HG02759 (cell line): ENCODE data around the gene GPR32.
"Not testable (repeated sequence)": the region's sequence is repeated elsewhere in the genome, so short reads cannot be mapped to it uniquely, and the experiment has no call there.

Source experiments
- ATAC-seq: cut with Tn5 transposase; IDR thresholded peaks from one replicate; pipeline ENCODE4 v1.9.1; 2021; ENCODE audit warnings: mild to moderate bottlenecking, moderate library complexity; ENCODE audit not compliant: unreplicated experiment

The GPR32 gene

DNA sequence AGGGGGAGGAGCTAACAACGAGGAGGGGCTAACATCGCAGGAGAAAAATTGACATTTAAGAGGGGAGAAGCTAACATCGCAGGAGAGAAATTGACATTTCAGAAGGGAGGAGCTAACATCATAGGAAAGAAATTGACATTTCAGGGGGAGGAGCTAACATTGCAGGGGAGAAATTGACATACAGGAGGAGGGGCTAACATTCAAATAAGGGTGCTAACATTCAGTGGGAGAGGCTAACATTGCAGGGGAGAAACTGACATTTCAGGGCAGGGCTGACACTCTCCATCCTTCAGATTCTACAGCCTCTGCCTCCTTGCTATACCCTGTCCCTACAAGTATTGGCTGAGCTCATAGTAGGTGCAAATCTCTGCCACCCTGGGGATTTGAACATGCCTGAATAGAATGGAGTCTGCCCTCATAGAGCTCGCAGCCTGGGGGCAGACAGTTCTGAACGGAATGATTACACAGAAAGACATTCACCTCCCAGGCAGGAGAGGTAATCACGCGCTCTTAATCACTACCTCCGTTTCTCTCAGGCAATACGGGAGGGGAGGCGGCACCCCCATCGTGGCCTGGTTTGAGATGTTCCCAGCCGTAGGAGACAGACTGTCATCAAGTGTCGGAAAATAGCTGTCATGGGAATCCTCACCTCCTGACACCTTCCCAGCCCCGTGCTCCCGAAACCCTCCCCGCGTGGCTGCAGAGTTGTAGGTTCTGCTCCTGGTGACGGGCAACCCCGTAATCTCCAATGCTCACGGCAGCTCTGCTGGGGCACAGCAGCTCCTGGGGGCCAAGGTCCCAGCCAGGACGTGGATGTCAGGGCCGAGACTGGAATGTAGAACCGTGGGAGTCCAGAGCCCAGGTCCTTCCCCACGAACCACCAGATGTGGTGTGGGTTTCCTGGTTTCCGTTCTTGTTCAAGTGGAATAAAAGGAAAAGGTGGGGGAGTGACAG lies 9.5 kb downstream of the GPR32 start:
- no peak for ATAC-seq

DNA sequence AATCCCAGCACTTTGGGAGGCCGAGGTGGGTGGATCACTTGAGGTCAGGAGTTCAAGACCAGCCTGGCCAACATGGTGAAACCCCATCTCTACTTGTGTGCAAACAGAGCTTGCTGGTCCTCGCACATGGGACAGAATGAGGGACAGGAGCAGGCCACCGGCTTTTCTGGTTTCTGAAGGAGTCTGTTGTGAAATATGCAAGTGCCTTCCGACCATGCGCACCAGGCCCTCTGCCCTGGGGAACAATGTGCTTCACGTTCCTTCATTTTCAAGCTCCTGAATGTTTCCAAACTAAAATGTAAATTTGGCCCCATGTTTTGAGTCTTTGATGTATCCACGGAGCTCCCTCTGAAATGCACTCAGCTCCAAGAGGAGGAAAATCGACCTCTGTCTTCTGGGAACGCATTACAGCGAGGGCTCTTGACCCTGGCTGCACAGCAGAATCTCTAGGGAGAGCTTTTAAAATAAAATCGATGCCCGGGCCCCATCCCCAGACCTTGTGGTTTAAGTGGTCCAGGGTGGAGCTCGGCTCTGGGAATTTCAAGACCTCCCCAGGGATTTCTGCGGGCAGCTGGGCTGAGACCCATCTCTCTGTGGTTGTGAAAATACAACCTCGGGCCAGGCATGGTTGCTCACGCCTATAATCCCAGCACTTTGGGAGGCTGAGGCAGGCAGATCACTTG lies 10.6 kb downstream of the GPR32 start:
- ATAC-seq = no peak

DNA sequence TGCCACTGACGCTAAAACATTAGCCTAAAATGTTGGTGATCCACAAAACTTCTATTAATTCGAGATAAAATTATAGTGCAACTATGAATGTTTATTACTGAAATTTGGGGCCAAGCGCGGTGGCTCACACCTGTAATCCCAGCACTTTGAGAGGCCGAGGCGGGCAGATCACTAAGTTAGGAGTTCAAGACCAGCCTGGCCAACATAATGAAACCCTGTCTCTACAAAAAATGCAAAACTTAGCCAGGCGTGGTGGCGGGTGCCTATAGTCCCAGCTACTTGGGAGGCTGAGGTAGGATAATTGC lies 13.5 kb downstream of the GPR32 start:
- ATAC-seq = not testable (repeated sequence)

DNA sequence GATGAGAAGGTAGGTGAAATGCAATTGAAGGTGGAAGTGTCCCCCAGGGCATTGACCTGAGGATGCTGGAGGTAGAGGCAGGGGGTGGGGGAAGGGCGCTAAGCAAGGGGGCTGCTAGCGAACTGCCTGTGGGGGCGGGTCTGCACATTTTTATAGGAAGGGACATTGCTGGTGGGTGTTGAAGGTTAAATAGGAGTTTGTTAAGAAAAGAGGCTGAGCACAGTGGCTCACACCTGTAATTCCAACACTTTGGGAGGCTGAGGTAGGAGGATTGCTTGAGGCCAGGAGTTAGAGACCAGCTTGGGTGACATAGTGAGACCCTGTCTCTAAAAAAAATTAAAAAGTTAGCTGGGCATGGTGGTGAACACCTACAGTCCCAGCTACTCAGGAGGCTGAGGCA lies 14.4 kb downstream of the GPR32 start:
- no peak for ATAC-seq

DNA sequence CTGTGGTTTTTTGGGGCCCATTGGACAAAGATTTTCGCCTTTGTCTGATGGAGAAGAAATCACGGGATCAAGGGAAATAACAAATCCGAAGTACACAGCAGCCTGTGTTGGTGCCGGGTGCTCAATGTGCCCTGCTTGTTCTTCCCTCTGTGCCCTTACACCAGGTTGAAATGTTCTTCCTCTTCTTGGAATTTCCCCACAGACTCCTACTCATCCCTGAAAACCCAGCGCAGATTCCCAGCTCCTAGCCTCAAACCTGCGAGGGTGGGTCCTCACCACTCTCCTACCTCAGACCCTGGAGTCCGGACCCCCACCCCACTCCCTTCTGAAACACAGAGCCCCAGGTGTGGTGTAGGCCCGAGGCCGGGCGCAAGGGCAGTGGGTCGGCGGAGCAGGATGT lies 15.1 kb downstream of the GPR32 start:
- no peak for ATAC-seq

DNA sequence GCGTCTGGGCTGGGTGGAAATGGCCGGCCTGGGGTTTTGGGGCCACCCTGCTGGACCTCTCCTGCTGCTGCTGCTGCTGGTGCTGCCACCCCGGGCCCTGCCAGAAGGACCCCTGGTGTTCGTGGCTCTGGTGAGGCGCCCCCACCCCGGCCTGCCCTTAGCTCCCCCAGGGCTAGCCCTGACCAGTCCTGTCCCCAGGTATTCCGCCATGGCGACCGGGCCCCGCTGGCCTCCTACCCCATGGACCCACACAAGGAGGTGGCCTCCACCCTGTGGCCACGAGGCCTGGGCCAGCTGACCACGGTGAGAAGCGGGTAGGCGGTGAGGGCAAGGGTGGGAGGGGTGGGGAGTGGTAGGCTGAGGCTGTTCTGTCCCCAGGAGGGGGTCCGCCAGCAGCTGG lies 20.1 kb downstream of the GPR32 start, which contains the start of gene ACP4:
Gene ACP4, plus strand, starts transcription at position 20 of the 400 bp plus-strand sequence. Its CDS starts 0 bp downstream, at position 20.
- ATAC-seq = no peak

DNA sequence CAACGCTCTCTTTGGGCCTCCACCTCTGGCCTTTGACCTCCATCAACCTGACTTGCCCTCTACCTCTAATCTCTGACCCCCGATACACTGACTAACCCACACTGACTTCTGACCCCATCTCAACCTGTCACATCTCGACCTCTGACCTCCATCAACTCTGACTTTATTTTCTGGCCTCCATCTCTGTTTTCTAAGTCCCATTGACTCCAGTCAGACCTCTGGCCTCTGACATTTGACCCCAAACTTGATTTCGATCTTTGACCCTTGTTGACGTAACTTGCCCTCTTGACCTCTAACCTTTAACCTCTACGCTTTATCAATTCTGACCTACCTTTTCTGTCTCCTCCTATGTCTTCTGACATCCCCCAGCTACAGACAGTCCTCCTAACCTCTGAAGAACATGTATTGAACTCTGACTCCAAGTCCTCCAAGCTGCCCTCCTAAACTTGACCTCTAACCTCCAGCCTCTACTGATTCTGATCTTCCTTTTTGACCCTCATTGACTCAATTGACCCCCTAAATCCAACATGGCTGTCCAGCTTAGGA lies 20.7 kb downstream of the GPR32 start:
- ATAC-seq = no peak

DNA sequence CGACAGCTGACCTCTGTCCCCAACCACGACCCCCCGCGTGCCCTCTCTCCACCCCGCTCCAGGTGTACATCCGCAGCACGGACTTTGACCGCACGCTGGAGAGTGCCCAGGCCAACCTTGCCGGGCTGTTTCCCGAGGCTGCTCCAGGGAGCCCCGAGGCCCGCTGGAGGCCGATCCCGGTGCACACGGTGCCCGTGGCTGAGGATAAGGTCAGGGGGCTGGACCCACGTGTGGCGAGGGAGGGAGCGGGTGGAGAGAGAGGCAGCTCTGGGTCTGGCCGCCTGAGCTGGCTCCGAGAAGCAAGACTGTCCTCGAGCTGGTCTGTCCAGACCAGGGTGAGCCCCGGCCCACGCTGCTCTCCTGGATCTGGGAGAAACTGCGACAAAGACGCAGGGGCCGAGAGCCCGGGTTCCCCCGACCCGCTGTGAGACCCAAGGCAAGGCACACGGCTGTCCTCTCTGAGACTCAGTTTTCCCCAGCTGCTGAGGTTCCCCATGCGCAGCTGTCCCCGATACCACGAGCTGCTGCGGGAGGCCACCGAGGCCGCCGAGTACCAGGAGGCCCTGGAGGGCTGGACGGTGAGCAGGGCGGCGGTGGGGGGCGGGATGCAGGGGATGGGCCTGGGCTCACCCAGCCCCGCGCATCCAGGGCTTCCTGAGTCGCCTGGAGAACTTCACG lies 21.5 kb downstream of the GPR32 start:
- no peak for ATAC-seq

DNA sequence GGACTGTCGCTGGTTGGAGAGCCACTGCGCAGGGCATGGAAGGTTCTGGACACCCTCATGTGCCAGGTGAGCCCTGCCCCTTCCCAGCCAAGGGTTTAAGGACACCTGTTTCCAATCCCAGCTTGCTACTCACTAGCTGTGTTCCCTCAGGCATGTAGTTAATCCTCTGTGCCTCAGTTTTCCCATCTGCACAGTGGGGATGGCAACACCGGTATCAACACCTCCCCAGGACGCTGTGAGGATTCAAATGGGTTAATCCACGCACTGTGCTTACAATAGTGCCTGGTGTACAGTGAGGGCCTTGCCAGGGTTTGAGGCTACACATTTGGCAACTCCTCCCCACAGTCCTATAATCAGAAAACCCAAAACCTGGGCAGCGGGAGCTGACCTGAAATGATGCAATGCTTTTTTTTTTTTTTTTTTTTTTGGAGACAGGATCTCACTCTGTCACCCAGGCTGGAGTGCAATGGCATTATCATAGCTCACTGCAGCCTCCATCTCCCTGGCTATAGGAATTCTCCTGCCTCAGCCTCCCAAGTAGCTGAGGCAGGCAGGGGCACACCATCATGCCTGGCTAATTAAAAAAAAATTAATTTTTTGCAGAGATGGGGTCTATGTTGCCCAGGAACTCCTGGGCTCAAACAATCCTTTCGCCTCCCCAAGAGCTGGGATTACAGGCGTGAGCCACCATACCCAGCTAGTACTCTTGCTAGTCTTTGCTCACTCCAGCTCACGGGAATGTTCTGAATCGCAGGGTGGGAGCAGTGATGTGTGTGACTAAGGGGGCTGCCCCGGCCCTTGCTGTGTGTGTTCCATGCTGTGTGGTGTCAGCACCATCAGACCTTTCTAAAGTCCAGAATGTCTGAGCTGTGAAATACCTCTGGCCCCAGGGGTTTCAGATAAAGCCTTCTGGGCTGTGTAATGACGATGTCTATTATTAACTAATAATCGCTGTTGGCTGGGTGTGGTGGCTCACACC lies 22.3 kb downstream of the GPR32 start:
- no peak for ATAC-seq

DNA sequence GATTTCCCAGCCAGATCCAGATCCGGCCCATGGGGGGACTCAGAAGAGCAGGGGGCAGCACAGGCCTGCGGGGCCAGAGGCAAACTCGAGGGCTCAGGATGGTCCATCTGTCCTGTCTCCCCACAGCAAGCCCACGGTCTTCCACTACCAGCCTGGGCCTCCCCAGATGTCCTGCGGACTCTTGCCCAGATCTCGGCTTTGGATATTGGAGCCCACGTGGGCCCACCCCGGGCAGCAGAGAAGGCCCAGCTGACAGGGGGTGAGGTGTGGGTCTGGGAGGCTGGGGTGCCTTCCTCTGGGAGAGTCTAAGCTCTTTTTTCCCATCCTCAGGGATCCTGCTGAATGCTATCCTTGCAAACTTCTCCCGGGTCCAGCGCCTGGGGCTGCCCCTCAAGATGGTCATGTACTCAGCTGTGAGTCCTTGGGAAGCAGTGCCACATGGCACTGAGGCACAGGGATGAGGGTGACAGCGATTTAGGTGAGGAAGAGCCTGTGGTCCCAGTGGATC lies 23.3 kb downstream of the GPR32 start:
- ATAC-seq = no peak

DNA sequence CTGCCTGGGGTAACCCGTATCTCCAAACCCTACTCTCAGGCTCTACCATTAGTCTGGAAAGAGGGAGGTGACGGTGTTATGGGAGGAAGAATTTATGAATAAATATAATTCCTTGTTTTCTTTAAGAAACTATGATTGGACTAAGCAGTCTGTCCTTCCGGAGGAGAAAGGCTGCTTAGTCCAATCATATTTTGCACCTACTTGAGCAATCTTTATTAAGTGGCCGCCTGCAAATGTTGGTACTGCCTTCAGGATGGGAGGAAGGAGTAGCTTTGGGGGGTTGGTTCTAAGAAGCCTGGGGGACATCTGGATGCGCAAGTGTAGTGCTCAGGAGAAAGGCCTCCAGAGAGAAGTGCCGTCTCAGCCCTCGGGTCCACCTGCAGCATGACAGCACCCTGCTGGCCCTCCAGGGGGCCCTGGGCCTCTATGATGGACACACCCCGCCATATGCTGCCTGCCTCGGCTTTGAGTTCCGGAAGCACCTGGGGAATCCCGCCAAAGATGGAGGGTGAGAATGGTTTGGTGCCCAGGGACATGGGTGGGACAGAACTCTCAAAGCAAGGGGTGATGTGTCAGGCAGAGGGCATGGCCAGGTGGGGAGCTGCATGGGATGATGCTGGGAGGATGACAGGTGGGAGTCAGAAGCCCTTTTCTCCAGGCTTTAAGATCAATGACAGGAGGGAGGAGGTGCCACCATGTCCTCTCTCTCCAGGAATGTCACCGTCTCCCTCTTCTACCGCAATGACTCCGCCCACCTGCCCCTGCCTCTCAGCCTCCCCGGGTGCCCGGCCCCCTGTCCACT lies 24.0 kb downstream of the GPR32 start:
- no peak for ATAC-seq

DNA sequence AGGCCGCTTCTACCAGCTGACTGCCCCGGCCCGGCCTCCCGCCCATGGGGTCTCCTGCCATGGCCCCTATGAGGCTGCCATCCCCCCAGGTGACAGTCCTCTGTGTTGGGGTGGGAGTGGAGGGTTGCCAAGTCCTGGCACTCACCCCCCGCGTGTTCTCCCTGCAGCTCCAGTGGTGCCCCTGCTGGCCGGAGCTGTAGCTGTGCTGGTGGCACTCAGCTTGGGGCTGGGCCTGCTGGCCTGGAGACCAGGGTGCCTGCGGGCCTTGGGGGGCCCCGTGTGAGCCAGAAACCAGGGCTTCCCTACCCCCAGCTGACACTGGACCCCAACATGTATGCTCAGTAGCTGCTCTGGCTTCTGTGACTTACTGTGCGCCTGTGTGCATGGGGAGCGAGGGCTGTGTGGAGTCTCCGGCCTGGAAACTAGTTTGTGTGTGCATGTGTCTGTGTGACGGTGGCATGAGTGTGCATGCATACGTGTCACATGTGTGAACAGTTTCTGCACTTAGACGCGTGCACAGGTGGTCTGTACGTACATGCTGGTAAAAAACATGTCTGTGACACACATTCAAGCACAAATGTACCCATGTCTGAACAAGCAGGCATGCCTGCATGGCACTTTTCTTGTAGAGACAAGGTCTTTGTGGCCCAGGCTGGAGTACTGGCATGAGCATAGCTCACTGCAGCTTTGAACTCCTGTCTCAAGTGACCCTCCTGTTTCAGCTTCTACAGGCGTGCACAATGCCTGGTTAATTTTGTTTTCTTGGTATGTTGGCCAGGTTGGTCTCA lies 24.8 kb downstream of the GPR32 start:
- ATAC-seq = no peak

DNA sequence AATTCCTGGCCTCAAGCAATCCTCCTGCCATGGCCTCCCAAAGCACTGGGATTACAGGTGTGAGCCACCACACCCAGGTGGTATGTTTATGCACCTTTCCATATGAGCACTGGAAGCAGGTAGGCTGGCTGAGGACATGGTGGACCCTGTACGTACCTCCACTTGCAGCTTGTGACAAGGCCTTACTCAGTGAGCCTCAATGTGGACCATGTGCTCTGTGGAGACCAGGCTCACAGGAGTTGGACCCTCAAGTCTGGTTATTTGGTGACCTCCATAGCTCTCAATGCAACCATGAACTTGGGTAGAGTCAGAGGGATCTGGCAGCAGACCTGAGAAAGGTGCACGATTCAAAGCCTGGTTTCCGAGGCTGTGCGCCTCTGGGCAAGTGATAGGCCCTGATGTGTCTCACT lies 25.4 kb downstream of the GPR32 start:
- no peak for ATAC-seq

DNA sequence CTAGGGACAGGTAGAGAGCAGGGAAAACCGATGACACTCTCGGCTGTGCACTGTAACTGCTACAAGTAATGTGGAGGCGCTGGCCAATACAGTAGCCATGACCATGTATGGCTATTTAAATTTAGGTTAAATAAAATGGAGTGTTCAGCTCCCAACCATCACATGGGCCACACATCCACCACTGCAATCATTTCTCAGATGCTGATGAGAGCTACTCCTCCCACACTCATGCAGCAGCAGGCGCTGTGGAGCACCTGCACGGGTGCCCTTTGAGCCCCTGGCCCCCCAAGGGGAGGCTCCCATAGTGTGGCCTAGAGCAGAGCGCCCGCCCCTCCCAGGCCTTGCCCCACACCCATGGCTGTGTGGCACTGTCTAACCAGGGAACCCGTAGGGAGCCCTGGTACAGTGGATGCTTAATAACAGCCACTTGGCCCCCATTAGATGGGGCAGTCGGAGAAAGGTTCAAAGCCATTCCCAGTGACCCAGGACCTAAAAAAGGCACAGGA lies 25.9 kb downstream of the GPR32 start:
- ATAC-seq = no peak

DNA sequence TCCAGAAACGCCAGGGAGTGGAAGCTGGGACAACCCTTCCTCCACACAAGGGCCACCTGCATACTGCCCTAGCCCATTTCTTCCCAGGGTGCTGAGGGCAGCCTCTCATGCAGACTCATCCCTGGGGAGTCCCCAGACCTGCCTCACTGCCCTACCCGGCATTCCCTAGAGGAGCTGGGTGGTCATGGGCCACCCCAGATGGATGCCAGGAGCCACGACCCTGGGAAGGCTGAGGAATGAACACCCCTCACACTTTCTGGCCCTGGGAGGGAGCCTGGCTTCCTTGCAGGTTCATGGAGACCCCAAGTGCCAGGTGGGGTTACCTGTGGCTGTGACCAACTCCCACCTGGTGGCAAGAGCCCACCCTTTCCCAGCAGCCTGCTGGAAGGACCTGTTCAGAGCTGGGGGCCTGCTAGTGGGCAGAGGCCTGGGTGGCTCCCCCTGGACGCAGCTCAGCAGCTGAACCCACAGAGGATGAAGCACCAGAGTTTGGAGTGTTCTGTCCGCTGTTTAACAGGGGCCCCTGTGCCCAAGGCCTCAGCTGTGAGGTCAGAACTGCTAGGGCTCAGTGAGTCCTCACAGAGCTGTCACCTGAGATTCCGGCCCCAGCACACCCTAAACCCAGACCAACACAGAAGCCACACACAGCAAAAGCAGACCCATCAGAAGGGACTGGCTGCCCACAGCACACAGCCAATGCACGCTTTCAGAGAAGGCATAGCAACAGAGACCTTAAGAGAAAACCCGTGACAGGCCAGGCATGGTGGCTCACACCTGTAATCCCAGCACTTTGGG lies 26.6 kb downstream of the GPR32 start:
- ATAC-seq = no peak

DNA sequence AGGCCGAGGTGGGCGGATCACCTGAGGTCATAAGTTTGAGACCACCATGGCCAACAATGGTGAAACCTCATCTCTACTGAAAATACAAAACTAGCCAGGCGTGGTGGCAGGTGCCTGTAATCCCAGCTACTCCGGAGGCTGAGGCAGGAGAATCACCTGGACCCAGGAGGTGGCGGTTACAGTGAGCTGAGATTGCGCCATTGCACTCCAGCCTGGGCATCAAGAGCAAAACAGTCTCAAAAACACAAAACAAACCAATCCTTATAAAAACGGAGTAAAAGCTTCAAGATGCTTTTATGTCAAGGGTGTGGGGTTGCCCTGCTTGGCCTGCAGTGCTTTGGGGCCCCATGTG lies 27.1 kb downstream of the GPR32 start:
- ATAC-seq = no peak
